ENCODE measurements around the gene MAPK8IP3.

MAPK8IP3 gene

GRCh38 chr16:1818204-1818872 is 112.3 kb downstream of the MAPK8IP3 start:
- DNase-seq = no peak
- TF ChIP-seq POLR2A (IDR thresholded peaks at IDR 0.05; ENCODE audit: low read length) (no peak), GATA1 (IDR thresholded peaks at IDR 0.05; ENCODE audit: low read depth, low read length) (no peak)

- TF ChIP-seq POLR2A (IDR thresholded peaks at IDR 0.05; ENCODE audit: low read length) (no peak), GATA1 (IDR thresholded peaks at IDR 0.05; ENCODE audit: low read depth, low read length) (no peak)
- DNase-seq = no peak
Observed at GRCh38 chr16:1818873-1819525, 113.0 kb downstream of the MAPK8IP3 start.

GRCh38 chr16:1819611-1820010 is 113.6 kb downstream of the MAPK8IP3 start:
- no peak for DNase-seq
- TF ChIP-seq POLR2A (IDR thresholded peaks at IDR 0.05; ENCODE audit: low read length) = no peak
- no peak for TF ChIP-seq GATA1 (IDR thresholded peaks at IDR 0.05; ENCODE audit: low read depth, low read length)

Data from erythroblast (primary cell).